Activated naive CD4-positive, alpha-beta T cell treated with anti-CD3 and anti-CD28 coated beads, Interleukin-2, amount 10 ng/mL, durations not matched to agents 5 hours and 36 hours (primary cell): ENCODE measurements around the gene ADRA2C. TPM values are rescaled to one million over a fixed set of nuclear protein-coding genes. Genes with fewer than 3 reads are reported as not detected.

Experiments used
- total RNA-seq, 2 experiments: library from RNA; stranded (reverse); gene quantifications; one replicate each; pipeline ENCODE4 v1.2.3, GENCODE V29; 2021

Gene ADRA2C
- not detected for total RNA-seq

DNA sequence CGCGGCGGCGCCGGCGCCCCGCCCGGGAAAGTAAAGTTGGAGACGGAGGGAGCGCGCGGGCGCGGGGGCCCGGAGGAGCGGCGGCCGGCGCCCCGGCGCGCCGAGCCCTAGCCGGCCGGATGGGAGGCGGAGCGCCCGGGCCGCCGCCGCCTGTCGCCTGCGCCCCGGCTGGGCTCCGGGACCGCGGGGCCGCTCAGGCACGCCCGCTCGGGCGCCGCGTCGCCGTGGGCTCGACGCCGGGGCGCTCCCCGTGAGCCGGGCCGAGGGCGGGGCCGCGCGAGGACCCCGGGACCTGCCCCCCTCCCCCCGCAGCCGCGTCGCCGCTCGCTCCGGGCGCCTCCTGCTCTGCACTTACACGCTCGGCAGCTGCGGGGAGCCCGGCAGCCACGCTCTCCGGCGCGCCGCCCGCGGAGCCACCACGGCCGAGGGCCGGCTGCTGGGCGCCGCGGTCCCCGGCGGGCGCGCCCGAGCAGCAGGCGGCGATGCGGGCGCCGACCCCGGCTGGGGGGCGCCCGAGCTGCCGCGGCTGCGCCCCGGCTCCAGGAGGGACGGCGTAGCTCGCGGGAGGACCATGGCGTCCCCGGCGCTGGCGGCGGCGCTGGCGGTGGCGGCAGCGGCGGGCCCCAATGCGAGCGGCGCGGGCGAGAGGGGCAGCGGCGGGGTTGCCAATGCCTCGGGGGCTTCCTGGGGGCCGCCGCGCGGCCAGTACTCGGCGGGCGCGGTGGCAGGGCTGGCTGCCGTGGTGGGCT, at the start of gene ADRA2C:
ADRA2C (plus strand) TSS at position 350 of the 749 bp plus-strand sequence; CDS start at position 572, 222 bp downstream.

Other genes with a start within 250 kb of the ADRA2C start
- gene LRPAP1, start 234.0 kb upstream of the ADRA2C start, total RNA-seq, result 10 to 100 TPM; 57.7 to 60.6 TPM